Measurements from ENCODE around the gene ARHGAP15. TPM values are rescaled to one million over a fixed set of nuclear protein-coding genes. Genes with fewer than 3 reads are reported as not detected.
"Not testable (repeated sequence)": the region's sequence is repeated elsewhere in the genome, so short reads cannot be mapped to it uniquely, and the experiment has no call there.

Gene ARHGAP15
- total RNA-seq, 1 experiment from 2014 or later, result not detected

- DNase-seq, result no peak
- H3K27me3 ChIP-seq, result no peaks in the 10 kb centered on the region
- H3K36me3 ChIP-seq, result no peaks in the 10 kb centered on the region
- no peaks in the 10 kb centered on the region for H3K9me3 ChIP-seq
- no peak overlapping the region for H3K4me3 ChIP-seq
Measured at GRCh38 chr2:143515318-143515717, 386.1 kb downstream of the ARHGAP15 start.

GRCh38 chr2:143519521-143519920 is 390.3 kb downstream of the ARHGAP15 start:
- no peak for DNase-seq
- no peaks in the 10 kb centered on the region for H3K27me3 ChIP-seq
- no peaks in the 10 kb centered on the region for H3K9me3 ChIP-seq

GRCh38 chr2:143521396-143521795 is 392.2 kb downstream of the ARHGAP15 start:
- no peak overlapping the region for H3K4me3 ChIP-seq
- no peak for DNase-seq
- no peaks in the 10 kb centered on the region for H3K27me3 ChIP-seq
- no peaks in the 10 kb centered on the region for H3K9me3 ChIP-seq
- H3K36me3 ChIP-seq, result no peaks in the 10 kb centered on the region

More at GRCh38 chr2:143519521-143519920, 390.3 kb downstream of the ARHGAP15 start:
- Histone ChIP-seq H3K4me3 (no peak overlapping the region), H3K36me3 (no peaks in the 10 kb centered on the region)

- H3K4me3 ChIP-seq, result no peak overlapping the region
- no peaks in the 10 kb centered on the region for H3K9me3 ChIP-seq
- no peak for DNase-seq
- no peaks in the 10 kb centered on the region for H3K36me3 ChIP-seq
- no peaks in the 10 kb centered on the region for H3K27me3 ChIP-seq
Measured at GRCh38 chr2:143522699-143523098, 393.5 kb downstream of the ARHGAP15 start.

- H3K9me3 ChIP-seq, result no peaks in the 10 kb centered on the region
- no peaks in the 10 kb centered on the region for H3K27me3 ChIP-seq
- no peaks in the 10 kb centered on the region for H3K36me3 ChIP-seq
- DNase-seq, result no peak
- H3K4me3 ChIP-seq, result no peak overlapping the region
Measured at GRCh38 chr2:143524119-143524553, 394.9 kb downstream of the ARHGAP15 start.

- no peaks in the 10 kb centered on the region for H3K36me3 ChIP-seq
- H3K27me3 ChIP-seq, result no peaks in the 10 kb centered on the region
- no peaks in the 10 kb centered on the region for H3K9me3 ChIP-seq
- no peak for DNase-seq
- H3K4me3 ChIP-seq, result no peak overlapping the region
Measured at GRCh38 chr2:143524559-143525401, 395.6 kb downstream of the ARHGAP15 start.

GRCh38 chr2:143525402-143525860 is 396.2 kb downstream of the ARHGAP15 start:
- no peak overlapping the region for H3K4me3 ChIP-seq

GRCh38 chr2:143526498-143526897 is 397.3 kb downstream of the ARHGAP15 start:
- H3K9me3 ChIP-seq, result no peaks in the 10 kb centered on the region
- no peak overlapping the region for H3K4me3 ChIP-seq
- no peak for DNase-seq
- H3K36me3 ChIP-seq, result no peaks in the 10 kb centered on the region
- H3K27me3 ChIP-seq, result no peaks in the 10 kb centered on the region

More at GRCh38 chr2:143525402-143525860, 396.2 kb downstream of the ARHGAP15 start:
- no peak for DNase-seq
- Histone ChIP-seq H3K9me3 (no peaks in the 10 kb centered on the region), H3K27me3 (no peaks in the 10 kb centered on the region), H3K36me3 (no peaks in the 10 kb centered on the region)

- Histone ChIP-seq H3K36me3 (no peaks in the 10 kb centered on the region), H3K9me3 (no peaks in the 10 kb centered on the region), H3K4me3 (no peak overlapping the region), H3K27me3 (no peaks in the 10 kb centered on the region)
- no peak for DNase-seq
Measured at GRCh38 chr2:143528021-143528420, 398.8 kb downstream of the ARHGAP15 start.

GRCh38 chr2:143529118-143529720 is 400.0 kb downstream of the ARHGAP15 start:
- no peak overlapping the region for H3K4me3 ChIP-seq
- DNase-seq, result no peak
- no peaks in the 10 kb centered on the region for H3K36me3 ChIP-seq
- H3K9me3 ChIP-seq, result no peaks in the 10 kb centered on the region
- no peaks in the 10 kb centered on the region for H3K27me3 ChIP-seq

- Histone ChIP-seq H3K4me3 (no peak overlapping the region), H3K36me3 (no peaks in the 10 kb centered on the region), H3K9me3 (no peaks in the 10 kb centered on the region), H3K27me3 (no peaks in the 10 kb centered on the region)
- DNase-seq, result no peak
Measured at GRCh38 chr2:143530758-143531157, 401.5 kb downstream of the ARHGAP15 start.

- Histone ChIP-seq H3K4me3 (no peak overlapping the region), H3K9me3 (no peaks in the 10 kb centered on the region), H3K36me3 (no peaks in the 10 kb centered on the region), H3K27me3 (no peaks in the 10 kb centered on the region)
- no peak for DNase-seq
Measured at GRCh38 chr2:143532061-143532460, 402.8 kb downstream of the ARHGAP15 start.

- Histone ChIP-seq H3K36me3 (no peaks in the 10 kb centered on the region), H3K27me3 (no peaks in the 10 kb centered on the region), H3K4me3 (no peak overlapping the region), H3K9me3 (no peaks in the 10 kb centered on the region)
- no peak for DNase-seq
Measured at GRCh38 chr2:143533846-143534245, 404.6 kb downstream of the ARHGAP15 start.

- DNase-seq, result no peak
- no peaks in the 10 kb centered on the region for H3K36me3 ChIP-seq
- H3K4me3 ChIP-seq, result no peak overlapping the region
- no peaks in the 10 kb centered on the region for H3K27me3 ChIP-seq
- no peaks in the 10 kb centered on the region for H3K9me3 ChIP-seq
Measured at GRCh38 chr2:143535802-143536201, 406.6 kb downstream of the ARHGAP15 start.

GRCh38 chr2:143541899-143542298 is 412.7 kb downstream of the ARHGAP15 start:
- not testable (repeated sequence) for H3K4me3 ChIP-seq, H3K27me3 ChIP-seq, DNase-seq, H3K9me3 ChIP-seq, H3K36me3 ChIP-seq

- DNase-seq, result no peak
- H3K27me3 ChIP-seq, result no peaks in the 10 kb centered on the region
- H3K36me3 ChIP-seq, result no peaks in the 10 kb centered on the region
- H3K4me3 ChIP-seq, result no peak overlapping the region
- no peaks in the 10 kb centered on the region for H3K9me3 ChIP-seq
Measured at GRCh38 chr2:143545059-143545948, 416.1 kb downstream of the ARHGAP15 start.

- DNase-seq, result no peak
- H3K36me3 ChIP-seq, result no peaks in the 10 kb centered on the region
- H3K27me3 ChIP-seq, result no peaks in the 10 kb centered on the region
- H3K9me3 ChIP-seq, result no peaks in the 10 kb centered on the region
- no peak overlapping the region for H3K4me3 ChIP-seq
Measured at GRCh38 chr2:143545949-143546255, 416.7 kb downstream of the ARHGAP15 start.
